ENCODE measurements around the gene RARS2. TPM values are rescaled to one million over a fixed set of nuclear protein-coding genes. Genes with fewer than 3 reads are reported as not detected.

Gene RARS2
- total and polyA plus RNA-seq, 4 donors: 15.6 to 40.5 (median 24.4) TPM

- Histone ChIP-seq H3K9me3 (ENCODE audit: control insufficient read depth in 4 of 4, insufficient read depth in 3 of 4, low read length in 3 of 4) (no peaks in the 10 kb centered on the region), H3K9ac (ENCODE audit: insufficient read depth in 1 of 2, low read length in 2 of 2) (no peak overlapping the region), H3K4me3 (no peak overlapping the region), H3K27ac (ENCODE audit: low read depth in 1 of 2, low read length in 1 of 2) (no peak overlapping the region), H3K36me3 (ENCODE audit: control insufficient read depth in 4 of 4, insufficient read depth in 4 of 4, low read length in 4 of 4) (peaks cover 2 to 19% (median 12%) of the 10 kb centered on the region in 4 donors), H3K27me3 (ENCODE audit: control insufficient read depth in 3 of 3, insufficient read depth in 3 of 3, low read length in 2 of 3) (no peaks in the 10 kb centered on the region), H3K4me1 (ENCODE audit: control insufficient read depth in 5 of 5, insufficient read depth in 5 of 5, low read length in 5 of 5) (no peaks in the 10 kb centered on the region)
- no peak for TF ChIP-seq CTCF (IDR thresholded peaks at IDR 0.05; ENCODE audit: control extremely low read depth, extremely low read depth)
- ATAC-seq (ENCODE audit: insufficient read depth, low FRiP score) (no peak), DNase-seq (no peak)
- 94 to 95% methylated on average over 1 of the region's 1 CpG for WGBS, 2 donors
These were observed 46.5 kb upstream of the RARS2 start for GRCh38 chr6:87636315-87636714.

GRCh38 chr6:87633851-87634250, 44.1 kb upstream of the RARS2 start:
- TF ChIP-seq CTCF (IDR thresholded peaks at IDR 0.05; ENCODE audit: control extremely low read depth, extremely low read depth): no peak
- WGBS, 2 donors: 97 to 99% methylated on average over 3 of the region's 3 CpGs
- H3K36me3 ChIP-seq (ENCODE audit: control insufficient read depth in 4 of 4, insufficient read depth in 4 of 4, low read length in 4 of 4): peaks cover 2 to 19% (median 9%) of the 10 kb centered on the region in 4 donors
- H3K9me3 ChIP-seq (ENCODE audit: control insufficient read depth in 4 of 4, insufficient read depth in 3 of 4, low read length in 3 of 4): no peaks in the 10 kb centered on the region
- no peaks in the 10 kb centered on the region for H3K27me3 ChIP-seq (ENCODE audit: control insufficient read depth in 3 of 3, insufficient read depth in 3 of 3, low read length in 2 of 3)
- no peak overlapping the region for H3K4me3 ChIP-seq
- DNase-seq (no peak), ATAC-seq (ENCODE audit: insufficient read depth, low FRiP score) (no peak)
- no peak overlapping the region for H3K9ac ChIP-seq (ENCODE audit: insufficient read depth in 1 of 2, low read length in 2 of 2)
- H3K27ac ChIP-seq (ENCODE audit: low read depth in 1 of 2, low read length in 1 of 2): no peak overlapping the region
- H3K4me1 ChIP-seq (ENCODE audit: control insufficient read depth in 5 of 5, insufficient read depth in 5 of 5, low read length in 5 of 5): peaks cover 0 to 2% (median 0%) of the 10 kb centered on the region in 5 donors

DNA sequence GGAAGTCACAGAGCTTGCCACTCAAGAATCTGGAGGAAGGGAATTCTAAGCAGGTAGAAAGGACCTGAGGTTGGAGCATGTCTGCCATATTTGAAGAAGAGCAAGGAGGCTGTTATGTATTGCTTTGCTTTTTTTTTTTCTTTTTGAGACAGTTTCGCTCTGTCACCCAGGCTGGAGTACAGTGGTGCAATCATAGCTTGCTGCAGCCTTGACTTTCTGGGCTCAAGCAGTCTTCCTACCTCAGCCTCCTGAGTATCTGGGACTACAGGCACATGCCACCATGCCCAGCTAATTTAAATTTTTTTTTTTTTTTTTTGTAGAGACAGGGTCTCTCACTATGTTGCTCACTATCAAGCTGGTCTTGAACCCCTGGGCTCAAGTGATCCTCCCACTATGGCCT, 41.0 kb upstream of the RARS2 start:
- H3K9ac ChIP-seq (ENCODE audit: insufficient read depth in 1 of 2, low read length in 2 of 2): no peak overlapping the region
- WGBS, 2 donors: 86 to 100% methylated on average over 1 of the region's 1 CpG
- H3K4me1 ChIP-seq (ENCODE audit: control insufficient read depth in 5 of 5, insufficient read depth in 5 of 5, low read length in 5 of 5): peaks cover 0 to 2% (median 0%) of the 10 kb centered on the region in 5 donors
- no peaks in the 10 kb centered on the region for H3K27me3 ChIP-seq (ENCODE audit: control insufficient read depth in 3 of 3, insufficient read depth in 3 of 3, low read length in 2 of 3)
- H3K27ac ChIP-seq (ENCODE audit: low read depth in 1 of 2, low read length in 1 of 2): no peak overlapping the region
- DNase-seq (no peak), ATAC-seq (ENCODE audit: insufficient read depth, low FRiP score) (no peak)
- H3K36me3 ChIP-seq (ENCODE audit: control insufficient read depth in 4 of 4, insufficient read depth in 4 of 4, low read length in 4 of 4): peaks cover 1 to 12% (median 6%) of the 10 kb centered on the region in 4 donors
- H3K4me3 ChIP-seq: no peak overlapping the region
- no peak for TF ChIP-seq CTCF (IDR thresholded peaks at IDR 0.05; ENCODE audit: control extremely low read depth, extremely low read depth)
- H3K9me3 ChIP-seq (ENCODE audit: control insufficient read depth in 4 of 4, insufficient read depth in 3 of 4, low read length in 3 of 4): no peaks in the 10 kb centered on the region

DNA sequence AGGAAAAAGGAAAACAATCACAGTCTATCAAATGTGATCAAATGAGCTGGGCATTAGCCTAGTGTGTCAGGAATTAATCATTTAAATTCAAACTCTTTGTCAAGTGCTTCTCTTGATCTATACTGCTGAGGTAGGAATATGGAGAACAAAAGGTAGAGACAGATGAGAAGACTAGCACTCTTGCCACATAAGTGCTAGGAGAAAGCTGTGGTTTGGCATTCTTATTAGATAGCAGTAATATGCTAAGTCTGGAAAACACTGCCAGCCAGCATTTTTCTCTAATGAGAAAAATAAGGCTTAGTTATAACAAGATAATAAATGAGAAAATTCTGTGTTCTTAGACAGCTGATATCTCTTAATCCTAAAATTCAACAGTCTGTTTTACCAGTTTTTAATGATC, 39.1 kb upstream of the RARS2 start:
- TF ChIP-seq CTCF (IDR thresholded peaks at IDR 0.05; ENCODE audit: control extremely low read depth, extremely low read depth): no peak
- ATAC-seq (ENCODE audit: insufficient read depth, low FRiP score) (no peak), DNase-seq (no peak)
- Histone ChIP-seq H3K27me3 (ENCODE audit: control insufficient read depth in 3 of 3, insufficient read depth in 3 of 3, low read length in 2 of 3) (no peaks in the 10 kb centered on the region), H3K9me3 (ENCODE audit: control insufficient read depth in 4 of 4, insufficient read depth in 3 of 4, low read length in 3 of 4) (no peaks in the 10 kb centered on the region), H3K4me1 (ENCODE audit: control insufficient read depth in 5 of 5, insufficient read depth in 5 of 5, low read length in 5 of 5) (peaks cover 0 to 2% (median 0%) of the 10 kb centered on the region in 5 donors), H3K27ac (ENCODE audit: low read depth in 1 of 2, low read length in 1 of 2) (no peak overlapping the region), H3K9ac (ENCODE audit: insufficient read depth in 1 of 2, low read length in 2 of 2) (no peak overlapping the region), H3K36me3 (ENCODE audit: control insufficient read depth in 4 of 4, insufficient read depth in 4 of 4, low read length in 4 of 4) (peaks cover 0 to 4% (median 3%) of the 10 kb centered on the region in 4 donors), H3K4me3 (no peak overlapping the region)

All from lung (tissue), 12 donors.